Kidney (tissue), 14 donors: ENCODE measurements around the gene INTS1. TPM values are rescaled to one million over a fixed set of nuclear protein-coding genes. Genes with fewer than 3 reads are reported as not detected.

Experiments used
- DNase-seq, 5 donors: peaks; one replicate each; pipeline ENCODE4 v3.0.0-alpha.2; 2013 to 2020
- FAIRE-seq: peaks from 2 replicates; lab custom pipeline; 2012; peaks lifted over from hg19 to GRCh38; lab: Jason Lieb, UNC
- H3K27ac ChIP-seq, 2 donors: one replicate each; pipeline ENCODE4 v1.7.0; 2013; ENCODE audit warnings: low read depth in 2 of 2, low read length in 2 of 2, inconsistent platforms in 1 of 2
- H3K27me3 ChIP-seq: one replicate; pipeline ENCODE4 v1.7.1; 2013; ENCODE audit warnings: low read length, inconsistent platforms; ENCODE audit not compliant: control insufficient read depth, insufficient read depth
- H3K36me3 ChIP-seq, 3 donors: one replicate each; pipeline versions ENCODE4 v1.7.0 to v1.7.1; 2013; ENCODE audit warnings: low read length in 3 of 3, control low read depth in 1 of 3, inconsistent platforms in 1 of 3; ENCODE audit not compliant: insufficient read depth in 3 of 3, control insufficient read depth in 2 of 3
- H3K4me1 ChIP-seq, 3 donors: one replicate each; pipeline versions ENCODE4 v1.7.0 to v1.7.1; 2013; ENCODE audit warnings: low read length in 3 of 3, inconsistent platforms in 1 of 3, low read depth in 1 of 3; ENCODE audit not compliant: control insufficient read depth in 2 of 3, insufficient read depth in 2 of 3
- H3K4me3 ChIP-seq, 3 donors: one replicate each; pipeline versions ENCODE4 v1.7.0 to v1.8.1; 2013; ENCODE audit warnings: low read length in 3 of 3, control low read depth in 1 of 3, inconsistent platforms in 1 of 3
- H3K9ac ChIP-seq, 3 donors: one replicate each; pipeline versions ENCODE4 v1.7.0 to v1.7.1; 2013; ENCODE audit warnings: low read length in 3 of 3, control low read depth in 1 of 3, inconsistent platforms in 1 of 3
- H3K9me3 ChIP-seq, 3 donors: one replicate each; pipeline versions ENCODE4 v1.7.0 to v1.7.1; 2013; ENCODE audit warnings: low read length in 3 of 3, control low read depth in 1 of 3, inconsistent platforms in 1 of 3; ENCODE audit not compliant: control insufficient read depth in 2 of 3, insufficient read depth in 1 of 3
- intact Hi-C: fragments of 100-400 bp; cut with DNase I; formaldehyde crosslinking; loops from one replicate; pipeline ENCODE4 v1.11.1; 2022
- polyA plus RNA-seq: library from polyadenylated mRNA; stranded (reverse); fragments of 350-450 nt; fragmentation: Illumina TruSeq; extraction: RNeasy Lipid Tissue Mini Kit (QIAGEN cat#74804); gene quantifications from one replicate; pipeline ENCODE4 v1.2.3, GENCODE V29; 2014; ENCODE audit warnings: low read depth, low replicate concordance; ENCODE audit not compliant: insufficient read depth
- total RNA-seq: library from RNA; stranded (reverse); fragmentation: NEBNext Ultra II Directional; extraction: Animal tissue kit (Norgen Biotek cat#: 25700); gene quantifications from one replicate; pipeline ENCODE4 v1.2.1, GENCODE V29; 2021
- TF ChIP-seq, protein P1 (sequence below): IDR thresholded peaks from 3 replicates; pipeline ENCODE4 v1.5.1; 2012; ENCODE audit warnings: mild to moderate bottlenecking, moderate library complexity, borderline replicate concordance; ENCODE audit not compliant: insufficient read depth; ENCODE audit errors: extremely low read depth
- donor health status: control.
- donor health status: control.
- donor health status: control.
- donor health status: control.
- donor health status: control.
- donor health status: DM: yes; HTN: yes; CAD: no.
- donor health status: Normal renal cell carcinoma (clear cell type).

INTS1 gene
- total and polyA plus RNA-seq, 2 donors from 2014 or later, result 62.8 to 91.3 TPM

DNA sequence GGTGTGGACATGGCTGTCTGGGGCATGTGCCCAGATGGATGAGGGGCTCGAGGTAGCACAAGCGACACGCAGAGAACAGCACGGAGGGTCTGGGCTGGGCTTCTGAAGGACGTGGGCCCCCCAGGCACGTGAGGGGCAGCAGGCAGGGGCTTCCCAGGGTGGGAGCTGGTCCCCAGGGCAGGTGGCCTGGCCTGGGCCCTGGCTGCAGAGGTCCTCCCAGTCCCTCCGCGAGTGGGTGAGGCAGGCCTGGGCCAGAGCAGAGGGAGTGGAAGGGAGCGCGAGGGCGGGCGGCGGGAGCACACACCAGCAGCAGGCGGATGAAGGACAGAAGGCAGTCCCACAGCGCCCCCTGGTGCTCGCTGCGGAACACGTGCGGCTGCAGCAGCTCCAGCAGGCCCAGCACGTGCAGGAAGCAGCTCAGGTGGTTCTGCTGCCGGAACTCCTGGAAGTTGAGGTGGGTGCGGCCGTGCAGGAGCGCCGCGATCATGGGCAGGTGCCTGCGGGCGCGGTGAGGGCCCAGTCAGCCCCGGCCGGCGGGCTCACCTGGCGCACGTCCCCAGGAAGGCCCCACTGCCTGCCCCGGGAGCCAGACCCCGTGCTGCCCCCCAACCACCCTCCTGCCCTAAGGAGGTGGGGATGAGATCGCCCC lies 30.2 kb downstream of the INTS1 start:
- Histone ChIP-seq H3K9ac (no peak overlapping the region), H3K4me1 (no peaks in the 10 kb centered on the region), H3K27ac (no peak overlapping the region), H3K9me3 (no peaks in the 10 kb centered on the region), H3K36me3 (peaks cover 0 to 3% (median 0%) of the 10 kb centered on the region in 3 donors), H3K27me3 (no peaks in the 10 kb centered on the region), H3K4me3 (no peak overlapping the region)
- TF ChIP-seq, protein P1, sequence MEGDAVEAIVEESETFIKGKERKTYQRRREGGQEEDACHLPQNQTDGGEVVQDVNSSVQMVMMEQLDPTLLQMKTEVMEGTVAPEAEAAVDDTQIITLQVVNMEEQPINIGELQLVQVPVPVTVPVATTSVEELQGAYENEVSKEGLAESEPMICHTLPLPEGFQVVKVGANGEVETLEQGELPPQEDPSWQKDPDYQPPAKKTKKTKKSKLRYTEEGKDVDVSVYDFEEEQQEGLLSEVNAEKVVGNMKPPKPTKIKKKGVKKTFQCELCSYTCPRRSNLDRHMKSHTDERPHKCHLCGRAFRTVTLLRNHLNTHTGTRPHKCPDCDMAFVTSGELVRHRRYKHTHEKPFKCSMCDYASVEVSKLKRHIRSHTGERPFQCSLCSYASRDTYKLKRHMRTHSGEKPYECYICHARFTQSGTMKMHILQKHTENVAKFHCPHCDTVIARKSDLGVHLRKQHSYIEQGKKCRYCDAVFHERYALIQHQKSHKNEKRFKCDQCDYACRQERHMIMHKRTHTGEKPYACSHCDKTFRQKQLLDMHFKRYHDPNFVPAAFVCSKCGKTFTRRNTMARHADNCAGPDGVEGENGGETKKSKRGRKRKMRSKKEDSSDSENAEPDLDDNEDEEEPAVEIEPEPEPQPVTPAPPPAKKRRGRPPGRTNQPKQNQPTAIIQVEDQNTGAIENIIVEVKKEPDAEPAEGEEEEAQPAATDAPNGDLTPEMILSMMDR, result peak; percentile 96
- DNase-seq (peak; percentile 91 to 96 (median 93)), FAIRE-seq (no peak)
- intact Hi-C loops, result no loop called here

GRCh38 chr7:1470901-1471300 lies 33.3 kb downstream of the INTS1 start:
- Histone ChIP-seq H3K9ac (no peak overlapping the region), H3K27me3 (no peaks in the 10 kb centered on the region), H3K36me3 (no peaks in the 10 kb centered on the region), H3K4me3 (no peak overlapping the region), H3K27ac (no peak overlapping the region), H3K9me3 (no peaks in the 10 kb centered on the region), H3K4me1 (peaks cover 0 to 4% (median 0%) of the 10 kb centered on the region in 3 donors)
- intact Hi-C loops, result no loop called here
- TF ChIP-seq, protein P1, result no peak
- DNase-seq (no peak), FAIRE-seq (no peak)

- intact Hi-C loops, result no loop called here
- no peak overlapping the region for H3K27ac ChIP-seq
- H3K4me1 ChIP-seq, result peaks cover 0 to 4% (median 0%) of the 10 kb centered on the region in 3 donors
- no peaks in the 10 kb centered on the region for H3K27me3 ChIP-seq
- FAIRE-seq, result no peak
- H3K9me3 ChIP-seq, result no peaks in the 10 kb centered on the region
- no peak overlapping the region for H3K9ac ChIP-seq
- no peak overlapping the region for H3K4me3 ChIP-seq
- TF ChIP-seq, protein P1, result no peak
- no peaks in the 10 kb centered on the region for H3K36me3 ChIP-seq
- DNase-seq, result no peak
Measured at GRCh38 chr7:1468643-1469298, 35.4 kb downstream of the INTS1 start.
